Right renal pelvis (tissue), 4 donors: ENCODE data around the gene STX18. TPM values are rescaled to one million over a fixed set of nuclear protein-coding genes. Genes with fewer than 3 reads are reported as not detected.
"Not testable (repeated sequence)": the region's sequence is repeated elsewhere in the genome, so short reads cannot be mapped to it uniquely, and the experiment has no call there.

ENCODE experiments used
- DNase-seq, 4 donors: peaks; one replicate each; pipeline ENCODE4 v3.0.0-alpha.2; 2013; ENCODE audit warnings: low read depth in 4 of 4, low spot score in 3 of 4, missing footprints in 1 of 4
- polyA plus RNA-seq, 4 donors: library from polyadenylated mRNA; unstranded; fragments of 120-200 nt; gene quantifications; one replicate each; pipeline ENCODE4 v1.2.1, GENCODE V29; 2013; ENCODE audit not compliant: insufficient read length in 4 of 4

Gene STX18
- polyA plus RNA-seq, 4 donors, result 66.7 to 91.0 (median 78.7) TPM

DNA sequence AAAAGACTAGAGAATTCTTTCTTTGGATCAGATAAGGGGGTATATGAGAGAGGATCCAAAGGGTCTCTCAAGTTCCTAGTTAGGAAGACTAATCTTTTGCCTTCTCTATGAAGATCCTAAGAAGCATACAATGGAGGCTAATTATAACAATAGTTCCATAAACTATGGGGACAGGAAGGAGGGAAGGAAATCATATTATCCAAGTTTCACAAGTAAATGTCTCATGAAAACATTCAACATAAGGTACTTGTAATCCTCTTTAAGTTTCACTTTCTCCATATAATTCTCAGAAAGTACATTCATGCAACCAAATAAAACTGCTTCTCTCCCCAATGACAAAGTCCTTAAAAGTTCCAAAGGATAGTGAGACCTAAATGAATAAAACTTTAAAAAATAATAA, 27.1 kb downstream of the STX18 start:
- DNase-seq, result no peak

GRCh38 chr4:4512282-4512681, 29.6 kb downstream of the STX18 start:
- no peak for DNase-seq

GRCh38 chr4:4510641-4511040, 31.2 kb downstream of the STX18 start:
- DNase-seq, result not testable (repeated sequence)

DNA sequence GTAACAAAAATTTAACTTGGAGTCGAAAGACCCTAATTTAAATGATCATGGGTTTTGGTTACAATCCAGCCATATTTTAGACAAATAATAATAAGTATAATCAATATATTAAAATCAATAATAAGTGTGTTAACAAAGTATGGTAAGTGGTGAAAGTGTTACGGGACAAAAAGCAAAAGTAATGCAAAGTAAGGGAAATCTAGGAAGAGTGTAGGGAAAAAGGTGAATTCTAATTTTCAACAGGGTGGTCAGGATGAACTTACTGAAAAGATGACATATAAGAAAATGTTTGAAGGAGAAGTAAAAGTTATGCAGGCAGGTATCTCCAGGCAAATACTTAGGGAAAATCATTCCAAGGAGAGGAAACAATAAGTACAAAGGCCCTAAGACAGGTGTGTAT, 32.3 kb downstream of the STX18 start:
- no peak for DNase-seq

DNA sequence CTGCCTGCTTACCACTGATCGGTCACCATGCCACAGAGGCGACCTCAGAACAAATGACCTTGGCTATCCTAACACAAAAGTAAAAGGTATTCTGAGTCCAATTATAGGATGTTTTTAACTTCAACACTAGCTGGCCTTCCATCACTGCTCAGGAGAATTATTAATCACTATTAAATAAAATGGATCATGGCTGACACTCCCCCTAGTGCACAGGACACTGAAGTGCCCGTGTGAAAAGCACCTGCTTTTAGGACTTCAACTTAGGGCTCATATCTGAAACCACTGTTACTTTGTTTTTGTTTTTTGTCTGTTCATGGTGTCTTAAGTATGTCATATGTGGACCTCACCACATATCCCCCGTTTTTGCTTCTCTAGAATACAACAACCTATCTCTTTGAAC, 33.9 kb downstream of the STX18 start:
- DNase-seq, result no peak

DNA sequence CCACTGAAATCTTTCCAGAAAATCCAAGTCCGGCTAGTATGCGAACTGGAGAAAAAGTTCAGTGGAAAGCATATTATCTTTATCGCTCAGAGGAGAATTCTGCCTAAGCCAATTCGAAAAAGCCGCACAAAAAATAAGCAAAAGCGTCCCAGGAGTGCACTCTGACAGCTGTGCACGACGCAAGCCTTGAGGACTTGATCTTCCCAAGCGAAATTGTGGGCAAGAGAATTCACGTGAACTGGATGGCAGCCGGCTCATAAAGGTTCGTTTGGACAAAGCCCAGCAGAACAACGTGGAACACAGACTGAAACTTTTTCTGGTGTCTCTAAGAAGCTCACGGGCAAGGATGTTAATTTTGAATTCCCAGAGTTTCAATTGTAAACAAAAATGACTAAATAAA, 34.4 kb downstream of the STX18 start:
- DNase-seq, result no peak

- no peak for DNase-seq
These were observed 34.9 kb downstream of the STX18 start for GRCh38 chr4:4506961-4507360.

- not testable (repeated sequence) for DNase-seq
These were observed 36.6 kb downstream of the STX18 start for GRCh38 chr4:4505211-4505610.

DNA sequence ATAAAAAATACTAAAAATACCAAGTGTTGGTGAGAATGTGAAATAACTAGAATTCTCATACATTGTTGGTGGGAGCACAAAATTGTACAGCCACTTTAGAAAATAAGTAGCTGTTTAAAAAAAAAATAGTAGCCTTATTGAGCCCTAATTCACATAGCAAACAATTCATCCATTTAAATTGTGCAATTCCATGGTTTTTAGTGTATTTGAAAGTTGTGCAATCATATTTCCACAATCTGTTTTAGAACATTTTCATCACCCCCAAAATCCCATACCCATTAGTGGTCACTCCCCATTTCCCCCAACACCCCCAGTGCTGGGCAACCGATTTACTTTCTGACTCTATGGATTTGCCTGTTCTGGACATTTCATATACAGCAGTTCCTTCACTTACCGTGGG, 37.1 kb downstream of the STX18 start:
- no peak for DNase-seq

DNA sequence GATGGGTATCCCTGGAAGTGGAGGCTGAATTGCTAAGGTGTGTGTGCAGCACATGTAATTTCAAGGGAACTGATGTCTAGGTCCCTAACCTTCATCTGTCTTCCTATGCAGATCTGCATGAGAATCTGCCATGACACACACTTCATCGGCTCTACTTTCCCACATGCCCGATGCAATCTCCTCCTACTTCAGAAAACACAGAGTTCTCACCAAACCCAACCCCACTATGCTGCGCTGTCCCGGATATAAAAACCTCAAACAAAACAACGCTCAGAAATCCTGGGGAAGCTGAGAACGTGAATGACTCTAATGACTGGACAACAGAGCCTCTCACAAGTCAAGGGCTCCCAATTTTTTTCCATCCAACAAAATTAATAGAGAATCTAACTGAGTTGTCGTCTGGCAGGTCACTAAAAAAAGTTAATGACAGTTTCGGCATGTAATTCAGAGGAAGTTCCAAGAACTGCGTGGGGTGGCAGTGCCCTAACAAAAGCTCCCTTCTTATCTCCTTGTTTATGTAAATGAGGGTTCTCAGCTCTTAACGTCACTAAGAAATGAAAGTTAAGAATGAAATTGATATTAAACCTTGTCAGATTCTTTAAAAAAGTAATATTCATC, 39.0 kb downstream of the STX18 start:
- DNase-seq, result no peak

DNA sequence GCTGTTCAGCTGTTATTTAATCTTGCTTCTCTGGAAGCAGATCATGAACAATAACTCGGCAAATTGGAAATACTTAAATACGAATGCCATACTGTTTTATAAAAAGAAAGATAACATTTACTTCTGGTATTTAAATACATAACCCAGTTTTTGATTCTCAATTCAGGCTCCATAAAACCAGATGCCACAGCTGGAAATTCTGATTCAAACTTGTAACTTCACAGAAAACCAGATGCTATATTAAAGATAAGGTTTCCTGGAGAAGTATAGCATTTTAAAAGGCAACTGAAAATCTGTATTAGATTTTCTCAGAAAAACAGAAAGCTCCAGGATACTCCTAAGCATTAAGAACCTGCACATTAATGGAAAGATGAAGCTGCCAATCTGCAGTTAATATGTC, 40.2 kb downstream of the STX18 start:
- DNase-seq, result no peak

GRCh38 chr4:4499438-4500123, 42.3 kb downstream of the STX18 start:
- no peak for DNase-seq

- no peak for DNase-seq
These were observed 45.1 kb downstream of the STX18 start for GRCh38 chr4:4496592-4497372.

GRCh38 chr4:4494882-4495281, 47.0 kb downstream of the STX18 start:
- DNase-seq, result no peak

DNA sequence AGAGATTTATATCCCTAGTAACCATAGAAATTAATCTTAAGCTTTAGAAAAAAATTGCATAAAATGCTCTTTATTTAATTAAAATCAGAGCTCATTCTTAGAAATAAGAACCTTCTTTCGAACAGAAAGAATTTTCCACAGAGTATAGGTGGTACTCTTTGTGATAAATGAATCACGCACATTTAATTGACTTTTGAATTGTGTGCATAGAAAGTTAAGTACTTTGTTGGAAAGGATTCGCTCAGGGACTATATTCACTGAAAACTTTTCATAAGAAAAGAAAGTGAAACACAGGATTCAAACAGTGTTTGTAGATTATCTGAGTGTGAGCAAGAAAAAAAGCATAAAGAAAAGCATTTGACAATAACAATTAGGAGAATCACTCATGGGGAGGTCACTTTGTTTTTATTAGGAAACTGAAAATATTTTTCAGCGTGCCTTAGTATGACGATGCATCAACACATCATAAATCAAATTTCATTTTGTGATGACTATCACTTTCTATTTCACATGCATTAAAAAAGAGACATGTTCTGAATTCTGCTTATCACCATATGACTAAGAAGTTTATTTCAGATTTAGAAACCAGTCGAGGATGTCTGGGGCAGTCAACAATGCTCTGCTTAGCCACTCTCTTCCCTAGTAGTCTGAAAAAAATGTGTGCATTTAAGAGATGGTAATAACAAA, 49.5 kb downstream of the STX18 start:
- no peak for DNase-seq

- DNase-seq, result no peak
These were observed 50.4 kb downstream of the STX18 start for GRCh38 chr4:4491396-4491893.

DNA sequence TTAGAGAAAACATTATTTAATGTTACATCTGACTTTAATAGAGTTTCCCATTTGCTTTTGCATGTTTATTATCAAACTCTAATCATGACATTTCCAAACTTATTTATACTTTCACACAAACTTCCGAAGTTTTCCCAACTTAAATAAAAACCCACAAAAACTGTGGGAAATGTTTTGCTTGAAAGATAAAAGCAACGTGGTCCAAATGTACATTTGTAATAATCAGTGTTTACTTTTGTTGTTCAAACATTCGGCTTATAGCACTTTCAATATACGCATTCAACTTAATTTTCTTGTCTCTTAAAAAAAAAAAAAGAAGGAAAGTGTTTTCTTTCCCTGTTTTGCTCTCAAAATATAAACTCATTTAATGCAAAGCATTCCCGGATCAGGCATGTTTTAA, 51.0 kb downstream of the STX18 start:
- no peak for DNase-seq

DNA sequence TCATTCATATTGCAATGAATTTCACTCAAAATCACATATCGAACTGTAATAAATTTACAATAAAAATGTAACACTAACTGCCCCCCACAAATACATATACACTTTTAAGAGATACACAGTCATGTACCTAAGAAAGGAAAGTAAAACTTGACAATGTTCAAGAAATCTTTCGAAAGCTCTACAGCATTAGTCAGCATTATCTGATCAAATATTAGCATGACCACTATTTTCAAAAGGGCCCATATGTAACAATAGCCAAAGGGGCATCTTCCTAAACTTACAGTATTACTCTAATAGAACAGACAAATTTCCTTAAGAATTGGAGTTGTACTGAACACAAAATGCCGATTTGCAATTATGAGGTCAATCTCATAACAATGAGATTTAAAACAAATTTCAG, 51.8 kb downstream of the STX18 start:
- no peak for DNase-seq

DNA sequence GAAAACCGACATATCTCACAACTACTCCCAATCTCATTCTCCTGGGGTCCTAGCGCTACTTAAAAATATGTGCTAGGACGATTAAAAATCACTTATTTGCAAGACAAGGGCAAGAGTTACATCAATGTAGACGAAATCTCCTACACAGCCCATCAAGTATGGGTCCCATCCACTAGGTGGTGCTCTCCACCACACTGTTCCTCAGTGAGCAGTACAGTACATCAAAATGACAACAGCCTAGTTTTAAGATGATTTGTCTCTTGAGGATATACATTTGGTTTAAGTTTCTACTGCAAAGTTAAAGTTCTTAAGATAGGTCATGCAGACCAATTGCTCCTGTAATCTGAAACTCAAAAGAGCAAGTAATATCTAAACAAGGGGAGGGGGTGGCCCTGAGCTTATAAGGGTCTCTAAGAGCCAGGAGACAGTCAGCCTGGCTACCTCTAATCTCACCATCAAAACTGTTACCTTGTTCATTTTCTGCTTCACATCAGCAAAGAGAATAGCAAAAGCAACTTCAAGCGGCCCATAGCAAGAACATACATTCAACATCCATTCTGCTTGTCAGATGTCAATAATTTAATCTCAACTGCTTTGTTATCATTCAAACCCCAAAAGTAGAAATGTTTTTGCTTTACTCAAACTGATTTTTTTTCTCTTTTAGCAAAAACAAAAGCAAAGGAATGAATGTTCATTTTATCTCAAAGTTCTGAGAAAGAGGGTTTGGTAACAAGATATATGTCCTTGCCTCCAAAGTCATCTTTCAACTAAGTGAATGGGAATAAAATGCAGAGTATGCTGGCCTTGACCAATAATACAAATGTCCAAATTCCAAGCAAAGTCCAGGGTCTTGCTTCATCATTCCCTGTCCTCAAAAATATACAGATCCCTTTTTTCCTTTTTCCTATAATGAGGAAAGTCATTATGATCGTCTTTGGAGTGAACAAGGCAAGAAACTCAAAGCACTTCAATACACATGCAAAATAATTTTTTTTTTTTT, 53.1 kb downstream of the STX18 start:
- DNase-seq, result peak; percentile 44 to 68 (median 58)

DNA sequence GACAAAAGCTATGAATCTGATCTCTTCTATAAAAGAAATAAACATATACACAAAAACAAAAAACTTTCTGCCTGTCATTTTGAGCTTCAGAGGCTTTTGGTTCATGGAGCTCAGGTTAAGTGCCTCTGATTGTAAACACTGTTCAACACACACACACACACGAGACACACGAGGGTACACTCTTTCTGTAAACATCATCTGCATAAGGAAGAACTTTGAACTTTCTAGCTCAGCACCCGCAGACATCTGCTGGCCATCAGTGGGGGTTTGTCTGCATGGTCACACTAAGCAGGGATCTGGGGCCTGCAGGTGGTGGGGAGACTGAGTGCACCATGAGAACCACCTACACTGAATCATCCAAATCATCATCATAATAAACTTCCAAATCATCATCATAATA, 54.9 kb downstream of the STX18 start:
- DNase-seq, result no peak
